ENCODE measurements around the gene IL1RL1. TPM values are rescaled to one million over a fixed set of nuclear protein-coding genes. Genes with fewer than 3 reads are reported as not detected.

IL1RL1 gene
- polyA plus RNA-seq, 3 donors: 0.54 to 1.8 (median 0.58) TPM

DNA sequence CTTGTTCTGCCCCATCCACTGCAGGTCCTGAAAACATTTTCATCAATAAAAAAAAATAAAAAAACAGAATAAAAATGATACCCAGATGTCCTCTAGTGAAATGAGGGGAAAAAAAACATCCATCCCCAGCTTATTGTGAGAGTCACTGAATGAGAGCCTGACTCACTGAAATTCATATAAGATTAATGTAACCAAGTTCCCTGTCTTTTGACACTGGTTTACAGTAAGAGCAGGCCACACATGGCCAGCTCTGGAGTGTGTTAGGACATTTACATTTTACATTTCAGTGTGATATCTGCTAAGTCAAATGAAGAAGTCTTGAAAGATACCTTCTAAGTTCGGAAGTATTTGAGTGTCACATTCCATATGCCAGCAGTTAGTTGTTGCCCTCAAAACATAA, 23.1 kb downstream of the IL1RL1 start:
- no peak for DNase-seq (ENCODE audit: low read depth in 3 of 3, low spot score in 2 of 3)

DNA sequence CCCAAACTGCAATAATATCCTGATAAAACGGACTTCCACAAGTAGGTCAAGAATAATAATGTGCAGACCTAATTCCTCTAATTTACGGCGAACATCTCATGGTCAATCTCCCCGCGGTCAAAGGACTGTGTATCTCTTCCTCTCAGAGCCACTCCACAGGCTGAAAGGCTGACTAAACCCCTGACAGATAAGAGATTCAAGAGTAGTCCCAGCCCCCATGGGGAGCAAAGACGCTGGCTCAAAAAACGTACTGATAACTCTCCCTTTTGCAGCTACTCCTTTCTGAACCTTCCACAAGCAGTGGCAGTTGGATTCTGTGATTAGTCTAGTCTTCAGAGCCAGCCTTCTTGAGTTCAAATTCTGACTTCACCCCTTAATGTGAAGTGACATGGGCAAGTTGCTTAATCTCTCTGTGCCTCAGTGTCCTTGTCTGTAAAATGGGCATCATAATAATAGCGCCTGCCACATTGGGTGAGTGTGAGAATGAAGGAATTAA, 24.6 kb downstream of the IL1RL1 start:
- DNase-seq (ENCODE audit: low read depth in 3 of 3, low spot score in 2 of 3): no peak

GRCh38 chr2:102336502-102336945, 25.2 kb downstream of the IL1RL1 start:
- no peak for DNase-seq (ENCODE audit: low read depth in 3 of 3, low spot score in 2 of 3)

DNA sequence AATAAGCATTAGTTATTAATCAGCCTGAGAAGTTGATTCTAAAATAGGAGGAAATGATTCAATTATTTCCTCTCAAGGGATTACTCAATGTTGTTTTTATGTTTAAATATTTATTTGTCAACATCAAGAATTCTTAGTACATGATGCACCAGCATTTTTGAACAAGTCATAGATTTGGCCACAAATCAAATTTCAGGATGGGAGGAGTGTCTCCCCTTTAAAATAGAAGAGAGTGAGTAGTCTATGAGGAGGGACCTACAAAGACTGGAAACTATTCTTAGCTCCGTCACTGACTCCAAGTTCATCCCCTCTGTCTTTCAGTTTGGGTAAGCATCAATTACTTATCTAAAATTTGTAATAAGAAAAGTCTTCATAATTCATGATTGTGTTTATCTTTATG, 25.6 kb downstream of the IL1RL1 start:
- no peak for DNase-seq (ENCODE audit: low read depth in 3 of 3, low spot score in 2 of 3)

DNA sequence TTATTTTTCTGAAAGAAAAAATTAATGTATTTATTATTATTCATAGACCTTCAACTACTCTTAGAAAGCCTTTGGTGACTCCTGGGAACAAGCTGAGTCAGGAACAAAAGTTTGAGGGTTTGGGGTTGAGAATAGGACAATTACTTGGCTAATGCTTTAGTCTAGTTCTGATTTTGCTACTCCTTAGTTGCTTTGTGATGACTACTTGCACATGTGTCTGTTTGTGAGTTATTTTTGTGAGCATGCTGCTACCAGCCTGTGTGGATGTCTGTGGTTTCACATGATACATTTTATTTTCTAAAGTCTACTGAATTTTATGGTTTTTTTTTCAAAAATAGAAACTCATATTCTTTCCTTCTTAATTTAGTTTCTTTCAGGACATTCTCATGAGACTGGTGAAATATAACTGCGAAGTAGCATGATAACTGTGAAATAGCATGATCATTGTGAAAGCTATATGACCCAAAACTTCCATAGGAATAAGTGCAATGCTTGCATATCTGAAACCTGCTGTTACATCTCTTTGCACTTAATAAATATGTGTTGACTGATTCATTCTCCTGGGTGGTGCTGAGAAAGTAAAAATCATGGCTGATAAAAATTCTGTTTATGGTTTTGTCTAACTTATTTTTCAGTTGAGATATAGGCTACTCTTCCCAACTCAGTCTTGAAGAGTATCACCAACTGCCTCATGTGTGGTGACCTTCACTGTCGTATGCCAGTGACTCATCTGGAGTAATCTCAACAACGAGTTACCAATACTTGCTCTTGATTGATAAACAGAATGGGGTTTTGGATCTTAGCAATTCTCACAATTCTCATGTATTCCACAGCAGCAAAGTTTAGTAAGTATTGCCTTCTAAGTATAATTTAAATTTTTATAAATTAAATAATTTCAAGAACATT, 26.4 kb downstream of the IL1RL1 start:
- DNase-seq (ENCODE audit: low read depth in 3 of 3, low spot score in 2 of 3): no peak

GRCh38 chr2:102340778-102341177, 29.4 kb downstream of the IL1RL1 start:
- DNase-seq (ENCODE audit: low read depth in 3 of 3, low spot score in 2 of 3): no peak

DNA sequence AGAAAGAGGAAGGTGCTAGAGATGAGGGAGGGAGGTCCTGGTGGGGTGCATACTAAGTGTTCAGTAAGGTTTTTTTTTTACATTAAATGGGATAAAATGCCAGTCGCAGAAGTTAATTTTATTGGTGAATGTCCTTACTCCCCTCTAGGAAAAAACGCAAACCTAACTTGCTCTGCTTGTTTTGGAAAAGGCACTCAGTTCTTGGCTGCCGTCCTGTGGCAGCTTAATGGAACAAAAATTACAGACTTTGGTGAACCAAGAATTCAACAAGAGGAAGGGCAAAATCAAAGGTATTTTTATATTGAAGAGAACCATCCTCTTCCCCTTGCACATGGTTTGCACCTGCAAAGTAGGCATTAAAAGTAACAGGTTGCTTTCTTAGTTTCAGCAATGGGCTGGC, 31.5 kb downstream of the IL1RL1 start:
- no peak for DNase-seq (ENCODE audit: low read depth in 3 of 3, low spot score in 2 of 3)

DNA sequence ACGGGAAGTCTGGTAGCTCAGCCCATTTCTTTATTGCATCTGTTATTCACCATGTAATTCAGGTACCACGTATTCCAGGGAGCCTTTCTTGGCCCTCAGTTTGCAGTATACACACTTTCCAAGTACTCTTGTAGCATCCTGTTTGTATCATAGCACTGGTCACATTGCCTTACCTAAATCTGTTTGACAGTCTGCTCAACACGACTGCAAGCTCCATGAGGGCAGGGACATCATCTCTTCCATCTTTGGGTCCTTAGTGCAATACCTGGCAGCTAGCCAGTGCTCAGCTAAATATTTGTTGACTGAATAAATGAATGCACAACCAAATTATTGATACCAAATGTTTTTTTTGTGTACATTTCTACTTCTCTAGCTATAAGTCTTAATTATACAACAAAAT, 33.0 kb downstream of the IL1RL1 start:
- no peak for DNase-seq (ENCODE audit: low read depth in 3 of 3, low spot score in 2 of 3)

- DNase-seq (ENCODE audit: low read depth in 3 of 3, low spot score in 2 of 3): no peak
These were observed 34.1 kb downstream of the IL1RL1 start for GRCh38 chr2:102345329-102345920.

GRCh38 chr2:102346381-102347130, 35.2 kb downstream of the IL1RL1 start:
- DNase-seq (ENCODE audit: low read depth in 3 of 3, low spot score in 2 of 3): no peak

DNA sequence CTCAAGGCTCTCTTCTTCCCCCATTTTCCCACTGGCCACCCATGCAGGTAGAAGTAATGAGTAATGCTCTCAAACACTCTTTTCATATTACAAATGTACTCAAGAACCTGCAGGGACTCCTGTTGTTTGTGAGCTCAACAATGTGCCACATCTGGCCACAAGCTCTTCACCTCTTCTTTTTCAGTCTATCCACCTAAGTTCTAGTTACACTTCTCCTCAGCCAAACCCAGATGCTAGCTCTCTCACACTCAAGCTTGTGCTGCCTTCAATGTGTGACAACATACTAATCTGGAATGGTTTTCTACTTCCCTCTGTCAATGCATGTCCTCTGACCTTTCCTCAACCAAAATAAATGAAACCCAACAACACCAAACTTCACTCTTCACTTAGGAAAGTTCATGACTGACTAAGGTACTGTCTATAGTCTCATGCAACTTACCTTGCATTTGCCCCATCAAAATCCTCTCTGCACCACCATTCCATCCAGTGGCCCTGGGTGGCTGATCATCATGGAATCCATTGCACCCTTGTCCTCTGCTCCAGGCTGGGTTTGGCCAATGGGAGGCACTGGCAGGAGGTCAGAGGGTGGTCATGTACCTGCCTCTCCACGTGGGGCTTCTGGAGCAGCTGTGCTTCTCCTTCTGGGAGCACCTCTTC, 38.9 kb downstream of the IL1RL1 start:
- no peak for DNase-seq (ENCODE audit: low read depth in 3 of 3, low spot score in 2 of 3)

DNA sequence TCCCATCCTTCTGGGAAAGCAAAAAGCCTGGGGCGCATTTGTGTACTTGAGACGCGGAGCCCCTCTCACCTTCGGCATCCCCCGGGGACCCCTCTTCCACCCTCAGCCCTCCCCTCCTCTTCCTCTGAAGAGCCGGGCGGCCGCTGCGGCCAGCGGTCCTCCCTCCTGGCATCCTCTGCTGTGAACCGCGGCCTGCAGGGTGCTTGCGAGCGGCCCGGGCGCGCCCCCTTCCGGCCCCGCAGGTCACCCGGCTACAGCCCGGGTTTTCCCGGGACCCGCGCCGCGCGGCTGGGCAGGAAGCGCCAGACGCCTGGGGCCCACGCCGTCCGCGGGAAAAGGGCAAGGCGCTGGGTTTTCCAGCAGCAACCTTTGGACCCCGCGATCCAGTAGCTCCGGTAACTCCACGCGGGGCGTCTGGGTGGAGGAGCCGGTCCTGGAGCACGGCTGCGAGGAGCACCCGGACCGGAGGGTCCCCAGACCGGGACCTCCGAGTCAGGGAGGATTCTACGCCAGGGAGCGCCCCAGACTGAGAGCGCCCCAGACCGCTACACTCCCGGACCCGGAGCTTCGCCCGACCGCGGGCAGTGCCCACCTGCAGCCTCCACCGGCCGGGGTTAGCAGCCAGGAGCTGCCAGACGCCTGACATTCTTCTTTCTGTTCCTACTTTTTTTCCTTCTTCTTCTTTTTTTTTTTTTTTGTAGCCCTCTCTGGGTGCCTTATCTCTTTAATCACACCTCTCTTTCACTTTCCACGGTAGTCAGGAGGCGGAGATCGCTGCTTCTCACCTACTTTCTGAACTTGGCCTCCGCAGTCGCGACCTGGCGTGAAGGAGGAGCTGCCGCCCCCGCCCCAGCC, 44.4 kb downstream of the IL1RL1 start, which contains the start of gene IL18R1:
IL18R1 (plus strand) TSS at position 271 of the 855 bp plus-strand sequence. CDS start 6,865 bp downstream, outside the sequence.
- peak in 2 of 3 donors; percentile 59 to 61 for DNase-seq (ENCODE audit: low read depth in 3 of 3, low spot score in 2 of 3)

DNA sequence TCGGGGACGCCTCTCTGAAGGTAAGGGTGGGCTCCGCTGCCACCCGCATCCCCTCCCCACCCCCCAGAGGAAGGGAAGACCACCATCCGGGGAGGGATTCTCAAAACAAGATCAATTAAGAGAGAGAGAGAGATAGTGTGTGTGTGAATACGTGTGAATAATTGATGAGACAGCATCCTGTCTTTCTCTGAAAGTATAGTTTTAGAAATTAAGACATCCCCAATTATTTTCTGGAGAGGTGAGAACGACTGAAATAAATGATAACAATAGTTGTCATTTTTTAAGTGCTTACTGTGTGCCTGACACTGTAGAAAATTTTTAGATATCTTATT, 45.0 kb downstream of the IL1RL1 start:
- no peak for DNase-seq (ENCODE audit: low read depth in 3 of 3, low spot score in 2 of 3)

DNA sequence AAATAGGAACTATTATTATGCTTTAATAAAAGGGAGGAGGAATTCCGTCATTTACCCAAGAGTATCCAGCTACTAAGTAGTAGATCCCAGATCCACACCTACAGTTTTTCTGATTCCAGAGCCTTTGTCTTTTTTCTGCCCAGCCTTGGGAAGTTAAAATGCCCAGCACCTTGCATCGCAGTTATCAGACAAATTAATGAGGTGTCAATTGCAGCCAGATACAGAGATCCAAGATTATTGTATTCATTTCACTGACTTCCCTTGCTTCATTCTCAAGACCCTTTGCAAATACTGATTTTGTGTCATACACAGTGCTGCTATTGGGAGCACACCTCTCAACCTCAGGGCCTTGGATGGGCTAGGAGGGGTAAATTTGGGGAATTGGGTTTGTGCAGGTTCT, 45.4 kb downstream of the IL1RL1 start:
- no peak for DNase-seq (ENCODE audit: low read depth in 3 of 3, low spot score in 2 of 3)

- no peak for DNase-seq (ENCODE audit: low read depth in 3 of 3, low spot score in 2 of 3)
These were observed 46.6 kb downstream of the IL1RL1 start for GRCh38 chr2:102357937-102358336.

DNA sequence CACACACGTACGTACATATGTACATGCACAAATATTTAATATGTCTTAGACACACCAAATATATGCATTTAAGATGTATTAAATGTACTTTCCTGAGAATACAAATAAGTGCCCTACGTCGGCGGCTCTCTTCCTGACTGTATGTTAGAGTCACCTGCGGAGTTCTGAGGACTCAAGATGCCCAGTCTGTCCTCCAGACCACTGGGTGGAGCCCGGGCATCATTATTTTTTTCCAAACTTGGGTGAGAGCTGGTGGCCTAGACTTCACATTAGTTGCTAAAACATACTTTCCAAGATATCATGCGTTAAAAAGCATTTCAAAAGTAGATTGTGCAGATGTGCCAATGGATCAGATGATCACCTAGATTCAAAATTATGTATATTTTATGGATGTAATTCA, 47.1 kb downstream of the IL1RL1 start:
- DNase-seq (ENCODE audit: low read depth in 3 of 3, low spot score in 2 of 3): no peak

- no peak for DNase-seq (ENCODE audit: low read depth in 3 of 3, low spot score in 2 of 3)
These were observed 48.2 kb downstream of the IL1RL1 start for GRCh38 chr2:102359527-102359926.

DNA sequence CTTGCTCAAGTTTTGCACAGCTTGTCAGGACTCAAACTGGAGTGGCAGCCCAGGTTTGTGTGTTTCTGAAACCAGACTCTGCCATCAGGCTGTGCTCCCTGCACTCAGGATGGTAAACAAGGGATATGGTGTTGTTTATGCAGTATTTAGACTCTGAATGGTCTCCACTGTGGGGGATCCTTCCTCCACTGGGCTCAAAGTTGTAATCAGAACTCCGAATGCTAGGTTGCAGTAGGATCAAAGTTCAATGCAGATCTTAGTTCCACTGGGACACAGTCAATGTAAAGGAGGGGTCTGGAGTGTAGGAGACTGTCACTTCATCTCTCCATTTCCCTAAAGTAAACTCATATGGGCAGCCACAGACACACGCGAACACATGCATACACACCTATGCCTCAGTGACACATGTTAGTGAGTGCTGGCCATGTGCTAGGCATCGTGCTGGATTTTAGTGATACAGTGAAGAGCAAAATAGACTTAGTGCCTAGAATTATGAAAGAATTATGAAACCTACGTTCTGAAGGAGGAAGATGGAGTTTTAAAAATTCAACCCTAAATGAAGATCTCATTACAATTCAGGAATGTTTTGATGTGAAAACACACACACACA, 50.4 kb downstream of the IL1RL1 start:
- no peak for DNase-seq (ENCODE audit: low read depth in 3 of 3, low spot score in 2 of 3)

GRCh38 chr2:102365763-102366162, 54.4 kb downstream of the IL1RL1 start:
- DNase-seq (ENCODE audit: low read depth in 3 of 3, low spot score in 2 of 3): no peak
